HG02970 (cell line): Measurements from ENCODE around the gene HOXD12.

ENCODE experiments used
- ATAC-seq: cut with Tn5 transposase; IDR thresholded peaks from one replicate; pipeline ENCODE4 v1.9.1; 2021; ENCODE audit warnings: mild to moderate bottlenecking, moderate library complexity, moderate number of reproducible peaks; ENCODE audit not compliant: unreplicated experiment, low FRiP score

HOXD12 gene

GRCh38 chr2:176099728-176100546, at the start of gene HOXD12:
Gene HOXD12 (plus strand): TSS chr2:176099795. CDS start chr2:176099802, 7 bp downstream.
- ATAC-seq, result no peak

GRCh38 chr2:176056406-176056805, 43.2 kb upstream of the HOXD12 start:
- no peak for ATAC-seq

GRCh38 chr2:176063958-176064357, 35.6 kb upstream of the HOXD12 start:
- ATAC-seq, result no peak

- no peak for ATAC-seq
Observed at GRCh38 chr2:176066645-176067588, 32.7 kb upstream of the HOXD12 start.

- ATAC-seq, result no peak
Observed at GRCh38 chr2:176067589-176068418, 31.8 kb upstream of the HOXD12 start.

GRCh38 chr2:176068419-176068832, 31.2 kb upstream of the HOXD12 start:
- no peak for ATAC-seq

- no peak for ATAC-seq
Observed at GRCh38 chr2:176071330-176072291, 28.0 kb upstream of the HOXD12 start.

- ATAC-seq, result no peak
Observed at GRCh38 chr2:176072292-176072669, 27.3 kb upstream of the HOXD12 start.

- ATAC-seq, result no peak
Observed at GRCh38 chr2:176072951-176073904, 26.4 kb upstream of the HOXD12 start.

- ATAC-seq, result no peak
Observed at GRCh38 chr2:176074919-176075425, 24.6 kb upstream of the HOXD12 start.

GRCh38 chr2:176075481-176075880, 24.1 kb upstream of the HOXD12 start:
- ATAC-seq, result no peak

- ATAC-seq, result no peak
Observed at GRCh38 chr2:176076063-176076462, 23.5 kb upstream of the HOXD12 start.

- no peak for ATAC-seq
Observed at GRCh38 chr2:176076796-176077195, 22.8 kb upstream of the HOXD12 start.

- no peak for ATAC-seq
Observed at GRCh38 chr2:176078541-176079284, 20.9 kb upstream of the HOXD12 start.

- ATAC-seq, result no peak
Observed at GRCh38 chr2:176079285-176079830, 20.2 kb upstream of the HOXD12 start.

GRCh38 chr2:176079831-176080539, 19.6 kb upstream of the HOXD12 start:
- ATAC-seq, result no peak
